K562 (cell line): ENCODE results near the gene PKD1L1. TPM values are rescaled to one million over a fixed set of nuclear protein-coding genes. Genes with fewer than 3 reads are reported as not detected.

ENCODE experiments used
- ATAC-seq: fragments of 200-7000 bp; cut with Tn5 transposase; 3 replicates; pipeline ENCODE4 v1.9.1; 2020; ENCODE audit warnings: moderate library complexity
- BruUV-seq: library from RNA; stranded (reverse); fragments of 400-500 nt; replicated peaks from 2 replicates; lab custom pipeline; 2021; lab: Mats Ljungman, UMichigan
- CTCF ChIA-PET: fragments of 300-600 bp; formaldehyde crosslinking; extraction: SDS; loops from one replicate; lab custom pipeline; 2021; ENCODE audit warnings: low intra/inter-chr PET ratio; lab: Yijun Ruan, JAX
- POLR2A ChIA-PET: fragments of 300-600, 350-650 bp; sonication (Branson Sonifier 250); formaldehyde crosslinking; extraction: SDS; loops from one replicate; lab custom pipeline; 2021; ENCODE audit warnings: antibody characterized with exemption, inconsistent platforms; lab: Yijun Ruan, JAX
- DNase-seq, 4 experiments: peaks; one replicate each; pipeline versions ENCODE4 v3.0.0 to v3.0.0-alpha.2; 2011 to 2018; ENCODE audit warnings: low spot score in 3 of 4, mixed read lengths in 3 of 4; ENCODE audit errors: extremely low read depth in 1 of 4
- FAIRE-seq: peaks from 2 replicates; lab custom pipeline; 2011; peaks lifted over from hg19 to GRCh38; lab: Jason Lieb, UNC
- H2AFZ ChIP-seq: 2 replicates; pipeline ENCODE4 v1.6.0; 2011; ENCODE audit warnings: low read depth, low read length, control low read depth, inconsistent platforms
- H3K27ac ChIP-seq: fragments of 200-600 bp; 3 replicates; pipeline ENCODE4 v1.8.0; 2011; ENCODE audit warnings: low read depth, mild to moderate bottlenecking, control low read depth, inconsistent platforms, low read length, moderate library complexity, mixed read lengths; ENCODE audit errors: extremely low read depth
- H3K27me3 ChIP-seq, 2 experiments: fragments of 300-600 bp in 1 of 2; 2 replicates in 1 of 2; 3 replicates in 1 of 2; pipeline versions ENCODE4 v1.6.0 to v1.8.0; 2011; ENCODE audit warnings: inconsistent platforms in 2 of 2, low read length in 2 of 2, mild to moderate bottlenecking in 1 of 2, mixed read lengths in 1 of 2, moderate library complexity in 1 of 2; ENCODE audit not compliant: control insufficient read depth in 2 of 2, insufficient read depth in 2 of 2
- H3K36me3 ChIP-seq: fragments of 300-600 bp; 3 replicates; pipeline ENCODE4 v1.8.0; 2011; ENCODE audit warnings: mild to moderate bottlenecking, low read length, inconsistent platforms; ENCODE audit not compliant: control insufficient read depth, insufficient read depth
- H3K4me1 ChIP-seq, 2 experiments: fragments of 200-600 bp in 1 of 2; replicated peaks in 1 of 2; 2 replicates in 1 of 2; 3 replicates in 1 of 2; pipeline versions ENCODE4 v1.5.1 to v1.8.0; 2011; ENCODE audit warnings: inconsistent platforms in 2 of 2, low read length in 2 of 2, mild to moderate bottlenecking in 1 of 2, mixed read lengths in 1 of 2, moderate library complexity in 1 of 2; ENCODE audit not compliant: control insufficient read depth in 2 of 2, insufficient read depth in 2 of 2
- H3K4me2 ChIP-seq: 2 replicates; pipeline ENCODE4 v1.6.1; 2011; ENCODE audit warnings: low read length, control low read depth, inconsistent platforms, mixed read lengths; ENCODE audit not compliant: insufficient read depth
- H3K4me3 ChIP-seq: fragments of 200-600 bp; sonication (generic), shearing (Covaris generic); 2 replicates; pipeline ENCODE4 v1.5.1; 2016; ENCODE audit warnings: control low read depth, inconsistent platforms
- H3K79me2 ChIP-seq: fragments of 200-600 bp; 3 replicates; pipeline ENCODE4 v1.8.0; 2011; ENCODE audit warnings: low read length, inconsistent platforms; ENCODE audit not compliant: control insufficient read depth, insufficient read depth
- H3K9ac ChIP-seq, 2 experiments: 2 replicates each; pipeline versions ENCODE4 v1.6.0 to v1.6.1; 2011; ENCODE audit warnings: low read depth in 2 of 2, low read length in 2 of 2, control low read depth in 1 of 2, inconsistent platforms in 1 of 2, mild to moderate bottlenecking in 1 of 2, mixed read lengths in 1 of 2; ENCODE audit not compliant: insufficient read depth in 1 of 2
- H3K9me1 ChIP-seq: one replicate; pipeline ENCODE4 v1.6.0; 2011; ENCODE audit warnings: inconsistent platforms, mild to moderate bottlenecking, low read length, moderate library complexity; ENCODE audit not compliant: control insufficient read depth, insufficient read depth
- H3K9me3 ChIP-seq: replicated peaks from 2 replicates; pipeline ENCODE4 v1.5.1; 2011; ENCODE audit warnings: low read depth, low read length, inconsistent platforms; ENCODE audit not compliant: control insufficient read depth, insufficient read depth
- H4K20me1 ChIP-seq: replicated peaks from 2 replicates; pipeline ENCODE4 v1.6.1; 2011; ENCODE audit warnings: low read length, inconsistent platforms, mixed read lengths; ENCODE audit not compliant: control insufficient read depth, insufficient read depth
- BRD4 ChIP-seq: fragments of 200-600 bp; sonication (generic); IDR thresholded peaks from 2 replicates; pipeline ENCODE4 v1.6.1; 2017; ENCODE audit warnings: inconsistent platforms
- EGR1 ChIP-seq: fragments of 450-650 bp; conservative IDR thresholded peaks from 2 replicates; pipeline ENCODE4 v1.6.1; 2017; ENCODE audit warnings: mild to moderate bottlenecking
- SAFB2 ChIP-seq: fragments of 200-400 bp; formaldehyde crosslinking; IDR thresholded peaks from 2 replicates; pipeline ENCODE4 v1.6.1; 2018; ENCODE audit warnings: borderline replicate concordance, low read length, low read depth, moderate library complexity; ENCODE audit not compliant: severe bottlenecking
- ZNF561 ChIP-seq: fragments of 450-650 bp; formaldehyde crosslinking; conservative IDR thresholded peaks from 2 replicates; pipeline ENCODE4 v1.4.0; 2020; ENCODE audit warnings: mild to moderate bottlenecking, moderate library complexity
- WGBS: fragments of 100-300 bp; shearing (Covaris generic); methylation state at CpG from one replicate; pipeline ENCODE4 v1.1.6; 2016; ENCODE audit warnings: low coverage, mixed read lengths; ENCODE audit not compliant: insufficient coverage; ENCODE audit errors: missing lambda C conversion rate; 5-methylcytosine and 5-hydroxymethylcytosine counted together
- in situ Hi-C: fragments of 300-500 bp; cut with MboI; formaldehyde crosslinking; loops from 4 replicates; pipeline ENCODE4 v1.15.0; 2018; ENCODE audit warnings: inconsistent platforms, mixed read lengths
- intact Hi-C: fragments of 100-400 bp; cut with micrococcal nuclease; formaldehyde crosslinking; loops from 2 replicates; pipeline ENCODE4 v1.14.2; 2022
- polyA plus RNA-seq, 8 experiments: library from polyadenylated mRNA; depleted of rRNA in 4 of 8; stranded (reverse) in 5 of 8; unstranded in 3 of 8; fragments of >200 nt; fragmentation: Nextera tagmentation in 2 of 8; fragmentation: Illumina TruSeq in 1 of 8; extraction: Ambion mirVana in 2 of 8; extraction: Trizol in 1 of 8; gene quantifications; 2 replicates each; pipeline versions ENCODE4 v1.2.1 to v1.2.3, GENCODE V29; 2011 to 2014; ENCODE audit warnings: inconsistent platforms in 1 of 8, missing spikeins in 1 of 8
- total RNA-seq, 7 experiments: library from RNA; depleted of rRNA in 6 of 7; stranded (reverse); fragments of >200 nt in 6 of 7; fragmentation: Illumina TruSeq in 2 of 7; extraction: Trizol in 2 of 7; gene quantifications; 2 replicates each; pipeline versions ENCODE4 v1.2.1 to v1.2.3, GENCODE V29; 2011 to 2021; ENCODE audit warnings: low replicate concordance in 1 of 7
- TF ChIP-seq, protein P1 (sequence below), 2 experiments: fragments of 450-650 bp in 1 of 2; sonication (generic) in 1 of 2; formaldehyde crosslinking in 1 of 2; IDR thresholded peaks; 2 replicates each; pipeline versions ENCODE4 v1.7.1 to v1.9.0; 2016 to 2022; ENCODE audit warnings: inconsistent platforms in 1 of 2, mild to moderate bottlenecking in 1 of 2, missing genetic modification reagents in 1 of 2

The PKD1L1 gene
- total and polyA plus RNA-seq, 9 of the 15 experiments (the other 6 are each of a cell fraction or from before 2014, with no cell fraction given), result 0.01 to 0.02 TPM; not detected in 7

DNA sequence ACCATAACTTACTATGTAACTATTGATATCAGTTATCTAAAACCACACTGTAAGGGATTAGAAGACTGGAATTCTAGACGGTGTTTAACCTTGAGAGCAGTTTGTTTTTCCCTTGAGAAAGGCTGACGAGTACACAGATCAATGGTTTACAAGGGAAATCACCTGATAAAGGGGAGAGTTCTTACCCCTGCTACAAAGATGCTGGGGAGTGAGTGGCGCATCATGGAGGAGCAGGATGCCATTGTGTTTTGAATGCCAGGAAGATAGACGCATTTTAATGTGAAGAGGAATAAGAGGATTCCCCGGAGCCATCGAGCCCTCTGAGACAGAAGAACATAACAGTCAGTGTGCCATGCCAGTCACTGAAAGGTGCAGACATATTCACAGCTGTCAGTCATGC, 145.2 kb downstream of the PKD1L1 start:
- ATAC-seq, result no peak
- in situ Hi-C loops, result no loop called here
- no peak overlapping the region for H3K4me2 ChIP-seq
- no peak for DNase-seq
- H3K27ac ChIP-seq, result no peak overlapping the region
- H3K27me3 ChIP-seq, result peaks cover 3 to 38% of the 10 kb centered on the region in 2 experiments; a peak in 3 of 5 replicates
- H3K4me3 ChIP-seq, result no peak overlapping the region
- no peak overlapping the region for H3K9ac ChIP-seq
- TF ChIP-seq SAFB2, result no peak
- TF ChIP-seq EGR1, result no peak
- TF ChIP-seq ZNF561 (CRISPR knock-in tag), result no peak
- TF ChIP-seq, protein P1, sequence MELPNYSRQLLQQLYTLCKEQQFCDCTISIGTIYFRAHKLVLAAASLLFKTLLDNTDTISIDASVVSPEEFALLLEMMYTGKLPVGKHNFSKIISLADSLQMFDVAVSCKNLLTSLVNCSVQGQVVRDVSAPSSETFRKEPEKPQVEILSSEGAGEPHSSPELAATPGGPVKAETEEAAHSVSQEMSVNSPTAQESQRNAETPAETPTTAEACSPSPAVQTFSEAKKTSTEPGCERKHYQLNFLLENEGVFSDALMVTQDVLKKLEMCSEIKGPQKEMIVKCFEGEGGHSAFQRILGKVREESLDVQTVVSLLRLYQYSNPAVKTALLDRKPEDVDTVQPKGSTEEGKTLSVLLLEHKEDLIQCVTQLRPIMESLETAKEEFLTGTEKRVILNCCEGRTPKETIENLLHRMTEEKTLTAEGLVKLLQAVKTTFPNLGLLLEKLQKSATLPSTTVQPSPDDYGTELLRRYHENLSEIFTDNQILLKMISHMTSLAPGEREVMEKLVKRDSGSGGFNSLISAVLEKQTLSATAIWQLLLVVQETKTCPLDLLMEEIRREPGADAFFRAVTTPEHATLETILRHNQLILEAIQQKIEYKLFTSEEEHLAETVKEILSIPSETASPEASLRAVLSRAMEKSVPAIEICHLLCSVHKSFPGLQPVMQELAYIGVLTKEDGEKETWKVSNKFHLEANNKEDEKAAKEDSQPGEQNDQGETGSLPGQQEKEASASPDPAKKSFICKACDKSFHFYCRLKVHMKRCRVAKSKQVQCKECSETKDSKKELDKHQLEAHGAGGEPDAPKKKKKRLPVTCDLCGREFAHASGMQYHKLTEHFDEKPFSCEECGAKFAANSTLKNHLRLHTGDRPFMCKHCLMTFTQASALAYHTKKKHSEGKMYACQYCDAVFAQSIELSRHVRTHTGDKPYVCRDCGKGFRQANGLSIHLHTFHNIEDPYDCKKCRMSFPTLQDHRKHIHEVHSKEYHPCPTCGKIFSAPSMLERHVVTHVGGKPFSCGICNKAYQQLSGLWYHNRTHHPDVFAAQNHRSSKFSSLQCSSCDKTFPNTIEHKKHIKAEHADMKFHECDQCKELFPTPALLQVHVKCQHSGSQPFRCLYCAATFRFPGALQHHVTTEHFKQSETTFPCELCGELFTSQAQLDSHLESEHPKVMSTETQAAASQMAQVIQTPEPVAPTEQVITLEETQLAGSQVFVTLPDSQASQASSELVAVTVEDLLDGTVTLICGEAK (IDR thresholded peaks at IDR 0.05), result no peak
- TF ChIP-seq, protein P1 (CRISPR knock-in tag; IDR thresholded peaks at IDR 0.05), result no peak
- TF ChIP-seq BRD4, result no peak
- CTCF ChIA-PET, result no interaction called here
- no peaks in the 10 kb centered on the region for H3K36me3 ChIP-seq
- intact Hi-C loops, result no loop called here
- H2AFZ ChIP-seq, result no peak overlapping the region
- H3K4me1 ChIP-seq, result no peaks in the 10 kb centered on the region
- 0% methylated on average over 6 of the region's 6 CpGs for WGBS
- FAIRE-seq, result no peak
- BruUV-seq, result no TSS peak
- no peaks in the 10 kb centered on the region for H3K9me3 ChIP-seq
- 0 out of 2 replicates have a peak, but pooled peaks cover under 1% of the 10 kb centered on the region for H4K20me1 ChIP-seq
- no peaks in the 10 kb centered on the region for H3K9me1 ChIP-seq
- no peaks in the 10 kb centered on the region for H3K79me2 ChIP-seq
- POLR2A ChIA-PET, result no interaction called here
